ENCODE measurements around the gene CEACAM18.
A peak's percentile ranks its signal among the peaks of the same experiment; 100 is the strongest.
"Not testable (repeated sequence)": the region's sequence is repeated elsewhere in the genome, so short reads cannot be mapped to it uniquely, and the experiment has no call there.

The CEACAM18 gene

DNA sequence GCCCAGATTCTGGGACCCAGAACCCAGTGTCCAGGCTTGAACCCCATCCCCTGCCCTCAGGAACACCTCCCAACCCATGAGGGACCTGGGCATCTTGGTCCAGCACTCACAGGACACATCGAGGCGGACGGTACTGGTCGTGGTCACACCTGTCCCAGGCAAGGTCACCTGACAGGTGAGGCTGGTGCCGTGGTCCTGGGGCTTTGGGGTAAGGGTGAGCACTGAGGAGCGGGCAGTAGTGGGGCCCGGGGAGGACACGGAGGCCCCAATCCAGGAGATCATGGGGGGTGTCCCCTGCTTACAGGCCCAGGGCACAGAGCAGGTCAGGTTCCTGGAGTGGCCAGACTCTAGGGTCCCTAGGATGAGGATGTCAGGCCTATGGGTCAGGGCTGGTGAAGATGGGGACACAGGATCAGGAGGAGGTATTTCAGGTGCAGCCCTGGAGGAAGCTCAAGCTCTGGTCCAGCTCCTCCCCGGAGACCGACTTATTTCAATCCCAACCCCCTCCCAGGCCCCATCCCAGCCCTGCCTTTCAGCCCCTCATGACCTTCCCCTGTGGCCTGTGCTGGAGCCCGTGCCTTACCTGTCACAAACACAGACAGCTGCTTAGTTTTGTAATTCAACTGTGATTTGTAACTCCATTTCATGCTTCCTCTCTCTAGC lies 20.9 kb upstream of the CEACAM18 start:
- peak overlapping the region; percentile 4 to 36 for H3K27ac Mint-ChIP-seq

DNA sequence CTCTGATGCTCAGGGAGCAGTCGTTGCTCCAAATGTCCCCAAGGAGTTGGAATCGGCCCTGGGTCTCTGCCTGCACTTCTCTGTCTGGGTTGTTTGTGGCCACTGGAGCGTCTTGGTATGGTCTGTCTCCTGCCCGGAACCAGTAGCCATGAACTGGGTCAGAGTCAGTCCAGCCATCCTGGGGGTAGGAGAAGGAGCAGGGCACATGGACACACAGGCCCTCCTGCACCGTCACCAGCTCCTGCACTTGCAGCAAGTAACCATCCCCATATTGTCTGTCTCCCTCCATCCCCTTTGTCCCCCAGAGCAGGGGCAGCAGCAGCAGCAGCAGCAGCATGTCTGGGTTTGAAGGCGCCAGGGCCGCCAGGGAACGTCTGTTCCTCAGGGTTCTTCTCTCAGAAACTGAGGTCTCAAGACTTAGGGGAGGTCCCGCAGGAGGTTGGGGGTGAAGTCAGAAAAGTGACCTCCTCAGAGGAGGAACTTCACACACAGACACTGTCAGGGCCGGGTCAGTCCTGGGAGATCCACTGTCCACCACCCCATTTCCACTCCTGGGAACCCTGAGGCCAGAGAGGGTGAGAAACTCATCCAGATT lies 20.2 kb upstream of the CEACAM18 start, which contains the start of gene SIGLEC8:
Gene SIGLEC8 (minus strand): TSS at position 404 of the 595 bp plus-strand sequence. CDS start 67 bp downstream, at position 337.
- Mint-ChIP-seq H3K27ac (peak within 1 kb of the TSS; percentile 4 to 36), H3K9me3 (no peaks in the 10 kb centered on the region)
- ATAC-seq: no peak

More for the DNA sequence above, 20.9 kb upstream of the CEACAM18 start:
- DNase-seq: no peak
- peaks cover 67% of the 10 kb centered on the region for H3K27me3 Mint-ChIP-seq
- no peak overlapping the region for H3K4me3 Mint-ChIP-seq
- H3K4me1 Mint-ChIP-seq: no peaks in the 10 kb centered on the region
- H3K9me3 Mint-ChIP-seq: no peaks in the 10 kb centered on the region
- ATAC-seq: no peak

DNA sequence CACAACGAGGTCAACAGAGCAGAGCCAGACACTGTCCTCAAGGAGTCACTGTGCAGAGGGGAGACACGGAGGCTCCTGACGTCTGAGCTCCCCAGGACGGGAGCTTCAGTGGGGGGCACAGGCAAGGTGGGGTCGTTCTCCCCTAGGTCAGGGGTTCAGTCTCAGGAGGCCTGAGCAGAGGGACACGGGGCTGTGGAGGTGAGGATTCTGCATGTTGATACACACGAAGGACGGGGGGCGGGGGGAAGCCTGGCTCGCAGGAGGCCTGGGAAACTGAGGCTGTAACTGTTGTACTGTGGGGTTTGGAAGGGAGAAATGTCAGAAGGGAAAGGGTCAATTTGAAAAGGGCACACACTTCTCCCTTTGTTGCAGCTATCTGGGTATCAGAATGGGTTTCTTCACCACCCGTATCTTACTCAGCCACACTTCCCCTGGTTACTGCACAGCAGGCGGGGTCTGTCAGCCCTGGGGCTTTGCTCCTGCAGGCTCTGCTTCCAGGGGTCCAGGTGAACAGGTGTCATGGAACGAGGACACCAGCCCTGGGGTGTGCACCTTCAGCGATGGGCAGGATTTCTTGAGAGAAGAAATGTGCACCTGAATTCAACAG lies 19.3 kb upstream of the CEACAM18 start:
- Mint-ChIP-seq H3K9me3 (no peaks in the 10 kb centered on the region), H3K4me3 (no peak overlapping the region), H3K27me3 (peaks cover 80% of the 10 kb centered on the region), H3K4me1 (peaks cover 12% of the 10 kb centered on the region), H3K27ac (no peak overlapping the region)
- ATAC-seq (no peak), DNase-seq (no peak)

More for the DNA sequence above, 20.2 kb upstream of the CEACAM18 start, which contains the start of gene SIGLEC8:
- Mint-ChIP-seq H3K27me3 (peaks cover 74% of the 10 kb centered on the region), H3K4me1 (peaks cover 6% of the 10 kb centered on the region), H3K4me3 (no peak within 1 kb of the TSS)
- no peak for DNase-seq

DNA sequence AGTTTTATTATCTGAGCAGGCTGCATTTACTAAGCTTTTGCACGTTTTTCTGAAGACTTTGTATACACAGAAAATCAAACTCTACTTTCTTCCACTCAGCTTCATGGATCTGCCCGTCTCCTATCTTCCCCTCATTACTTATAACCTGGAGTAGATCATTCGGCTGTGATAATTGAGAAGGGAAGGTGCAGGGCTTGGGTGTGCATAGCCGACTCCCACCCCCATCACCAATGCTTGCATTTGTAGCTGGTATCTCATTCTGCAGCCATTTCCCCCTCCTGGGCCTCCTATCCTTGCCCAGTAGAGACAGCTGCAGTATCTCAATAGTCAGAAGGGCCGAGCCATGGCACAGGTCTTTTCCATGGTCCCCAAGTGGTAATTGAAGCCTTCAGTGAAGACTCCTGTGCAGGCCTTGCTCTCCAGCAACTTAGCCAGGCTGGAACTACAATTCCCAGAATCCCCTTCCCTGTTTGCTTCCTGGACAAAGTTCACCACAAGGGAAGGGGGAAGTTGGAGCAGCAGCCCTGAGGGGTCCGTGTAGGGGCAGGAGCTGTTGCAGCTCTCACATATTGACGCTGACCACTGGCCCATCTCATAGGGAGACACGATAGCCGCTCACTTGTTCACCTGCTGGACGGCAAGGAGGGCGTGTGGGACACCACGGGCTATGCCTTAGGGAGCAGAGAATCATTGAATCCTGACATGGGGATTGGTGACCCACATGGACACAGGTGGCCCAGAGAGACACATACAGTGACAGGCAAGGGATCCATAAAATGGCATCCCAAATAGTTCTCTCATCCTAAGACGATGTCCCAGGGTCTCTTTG lies 18.0 kb upstream of the CEACAM18 start:
- H3K4me3 Mint-ChIP-seq: peak overlapping the region in 1 of 2 donors; percentile 22
- ATAC-seq: no peak

DNA sequence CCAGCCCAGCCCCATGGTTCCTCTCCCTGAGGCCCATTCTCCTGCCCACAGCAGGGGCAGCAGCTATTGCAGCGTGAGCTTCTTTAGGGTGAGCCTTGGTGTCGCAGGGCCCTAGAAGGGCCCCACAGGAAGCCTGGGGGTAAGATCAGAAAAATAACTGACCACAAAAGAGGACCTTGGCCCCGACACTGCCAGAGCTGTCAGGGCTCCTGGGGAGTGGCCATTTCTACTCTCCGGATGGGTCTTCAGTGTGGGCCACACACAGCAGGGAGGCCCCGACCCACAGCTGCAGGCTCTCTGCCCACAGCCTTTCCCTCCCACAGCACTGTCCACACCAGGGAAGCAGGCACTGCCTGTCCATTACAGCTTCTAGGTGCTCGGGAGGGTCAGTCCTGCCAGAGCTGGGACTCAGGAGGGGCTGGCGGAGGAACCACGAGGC lies 16.6 kb upstream of the CEACAM18 start:
- H3K27ac Mint-ChIP-seq: no peak overlapping the region
- no peak overlapping the region for H3K4me3 Mint-ChIP-seq
- H3K9me3 Mint-ChIP-seq: no peaks in the 10 kb centered on the region
- peaks cover 96% of the 10 kb centered on the region for H3K27me3 Mint-ChIP-seq
- no peak for DNase-seq
- peaks cover 20% of the 10 kb centered on the region for H3K4me1 Mint-ChIP-seq
- no peak for ATAC-seq

More for the DNA sequence above, 18.0 kb upstream of the CEACAM18 start:
- H3K27ac Mint-ChIP-seq: no peak overlapping the region
- no peaks in the 10 kb centered on the region for H3K9me3 Mint-ChIP-seq
- no peak for DNase-seq
- peaks cover 17% of the 10 kb centered on the region for H3K4me1 Mint-ChIP-seq
- peaks cover 86% of the 10 kb centered on the region for H3K27me3 Mint-ChIP-seq

DNA sequence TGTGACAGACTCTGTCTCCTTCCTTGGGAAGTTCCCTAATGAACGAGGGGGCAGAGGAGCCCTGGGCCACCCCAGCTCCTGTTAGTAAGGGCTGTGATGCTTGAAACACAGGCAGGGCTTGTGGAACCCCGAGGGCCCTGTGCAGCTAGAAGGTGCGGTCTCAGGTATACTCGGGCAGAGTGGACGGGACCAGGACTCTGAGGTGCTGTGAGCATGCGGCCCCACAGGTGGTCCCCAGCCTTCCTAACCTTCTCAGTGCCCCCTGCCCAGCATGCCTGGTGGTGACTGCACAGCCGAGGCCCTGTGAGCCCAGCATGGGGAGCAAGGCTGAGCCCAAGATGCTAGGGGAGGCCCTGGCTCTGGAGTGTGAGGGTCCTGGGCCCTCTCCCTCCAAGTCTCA lies 16.1 kb upstream of the CEACAM18 start:
- Mint-ChIP-seq H3K27ac (no peak overlapping the region), H3K9me3 (no peaks in the 10 kb centered on the region), H3K4me3 (no peak overlapping the region), H3K4me1 (peaks cover 23% of the 10 kb centered on the region), H3K27me3 (peaks cover 96% of the 10 kb centered on the region)
- no peak for ATAC-seq
- no peak for DNase-seq

DNA sequence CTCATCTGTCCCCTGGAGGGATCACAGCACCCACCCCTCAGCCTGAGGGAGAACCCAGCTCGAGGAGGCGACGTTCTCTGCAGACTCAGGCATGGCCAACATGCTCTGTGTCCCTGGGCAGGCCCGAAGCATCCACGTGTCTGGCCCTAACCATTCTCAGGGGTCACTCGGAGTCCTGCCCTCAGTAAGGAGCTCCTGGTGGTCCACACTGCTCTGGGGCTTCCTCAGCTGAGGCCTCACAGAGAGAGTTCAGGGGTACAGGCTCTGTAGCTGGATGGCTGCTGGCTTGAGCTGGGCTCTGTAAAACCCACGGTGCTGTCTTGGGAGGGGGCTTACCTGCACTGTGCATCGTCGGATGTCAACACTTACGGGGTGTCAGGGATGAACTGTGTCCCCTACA lies 15.7 kb upstream of the CEACAM18 start:
- Mint-ChIP-seq H3K4me1 (peaks cover 25% of the 10 kb centered on the region), H3K4me3 (no peak overlapping the region)

DNA sequence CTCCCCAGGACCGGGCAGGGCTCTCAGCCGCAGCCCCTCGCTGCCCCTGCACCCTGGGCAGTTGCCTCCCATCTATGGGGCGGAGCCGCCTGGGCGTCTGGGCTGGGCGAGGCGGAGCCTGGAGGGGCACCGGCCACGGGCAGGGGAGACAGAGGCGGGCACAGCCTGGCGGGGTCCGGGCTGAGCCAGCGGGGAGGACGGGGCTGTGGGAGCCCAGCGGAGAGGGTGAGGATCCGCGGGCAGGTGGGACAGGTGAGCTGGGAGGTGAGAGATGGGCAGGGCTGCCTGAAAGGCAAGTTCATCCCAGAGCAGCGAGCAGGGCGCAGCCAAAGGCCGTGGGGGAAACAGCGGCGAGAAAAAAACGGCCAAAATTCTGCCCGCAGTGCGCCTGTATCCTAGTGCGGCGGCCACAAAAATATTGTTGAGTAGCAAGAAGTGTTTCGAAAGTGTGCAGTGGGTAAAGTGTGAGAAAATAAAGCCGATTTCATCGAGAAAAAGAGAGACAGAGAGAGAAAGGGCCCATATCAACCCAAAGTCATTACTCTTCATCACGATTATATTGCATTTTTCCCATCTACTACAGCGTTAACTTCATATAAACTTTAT lies 14.3 kb upstream of the CEACAM18 start:
- Mint-ChIP-seq H3K27me3 (peaks cover 96% of the 10 kb centered on the region), H3K4me1 (peaks cover 33% of the 10 kb centered on the region), H3K4me3 (peak overlapping the region in 1 of 2 donors; percentile 1)
- H3K9me3 Mint-ChIP-seq, DNase-seq, H3K27ac Mint-ChIP-seq: not testable (repeated sequence)
- peak; percentile 46 for ATAC-seq

More for the DNA sequence above, 15.7 kb upstream of the CEACAM18 start:
- H3K9me3 Mint-ChIP-seq: no peaks in the 10 kb centered on the region
- ATAC-seq (no peak), DNase-seq (no peak)
- H3K27ac Mint-ChIP-seq: no peak overlapping the region
- H3K27me3 Mint-ChIP-seq: peaks cover 96% of the 10 kb centered on the region

DNA sequence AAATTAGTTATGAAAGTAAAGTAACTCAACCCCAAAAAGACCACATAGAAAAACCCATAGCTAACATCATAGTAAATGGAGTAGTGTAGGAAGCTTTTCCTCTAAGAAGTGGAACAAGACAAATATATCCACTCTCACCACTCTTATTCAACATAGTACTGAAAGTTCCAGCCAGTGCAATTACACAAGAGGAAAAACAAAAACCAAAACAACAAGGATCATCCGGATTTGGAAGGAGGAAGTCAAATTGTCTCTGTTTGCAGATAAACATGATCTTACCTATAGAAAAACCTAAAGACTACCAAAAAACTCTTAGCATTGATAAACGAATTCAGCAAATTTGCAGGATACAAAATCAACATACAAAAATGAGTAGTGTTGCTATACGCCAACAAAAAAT lies 11.6 kb upstream of the CEACAM18 start:
- H3K27me3 Mint-ChIP-seq: peaks cover 78% of the 10 kb centered on the region
- no peak for DNase-seq
- no peak overlapping the region for H3K4me3 Mint-ChIP-seq
- ATAC-seq: no peak
- peaks cover 33% of the 10 kb centered on the region for H3K4me1 Mint-ChIP-seq
- no peaks in the 10 kb centered on the region for H3K9me3 Mint-ChIP-seq
- no peak overlapping the region for H3K27ac Mint-ChIP-seq

DNA sequence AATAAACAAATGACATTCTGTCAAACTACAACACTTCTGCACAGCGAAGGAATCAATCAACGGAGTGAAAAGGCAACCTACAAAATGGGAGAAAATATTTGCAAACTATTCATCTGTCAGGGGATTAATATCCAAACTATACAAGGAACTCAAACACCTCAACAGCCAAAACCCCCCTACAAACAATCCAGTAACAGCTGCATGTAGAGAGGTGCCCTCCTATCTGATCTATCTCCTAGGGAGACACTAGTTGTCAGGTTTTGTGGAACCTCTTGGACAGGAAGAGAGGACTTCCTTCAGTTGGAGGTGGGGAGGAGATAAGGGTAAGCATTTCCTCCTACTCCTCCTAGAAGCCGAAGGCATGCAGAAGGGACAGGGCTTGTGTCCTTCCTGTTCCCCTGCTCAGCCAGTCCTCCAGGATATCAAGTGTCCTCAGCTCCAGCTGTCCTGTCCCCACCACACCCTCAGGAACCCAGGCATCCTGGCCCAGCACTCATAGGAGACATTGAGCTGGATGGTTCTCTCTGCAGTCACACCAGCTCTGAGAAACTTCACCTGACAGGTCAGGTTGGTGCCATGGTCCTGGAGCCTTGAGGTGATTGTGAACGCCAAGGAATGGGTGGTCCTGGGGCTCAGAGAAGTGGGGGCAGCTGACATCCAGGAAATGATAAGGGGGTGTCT lies 10.3 kb upstream of the CEACAM18 start:
- no peak for ATAC-seq
- H3K4me1 Mint-ChIP-seq: peaks cover 36% of the 10 kb centered on the region
- no peak overlapping the region for H3K4me3 Mint-ChIP-seq

DNA sequence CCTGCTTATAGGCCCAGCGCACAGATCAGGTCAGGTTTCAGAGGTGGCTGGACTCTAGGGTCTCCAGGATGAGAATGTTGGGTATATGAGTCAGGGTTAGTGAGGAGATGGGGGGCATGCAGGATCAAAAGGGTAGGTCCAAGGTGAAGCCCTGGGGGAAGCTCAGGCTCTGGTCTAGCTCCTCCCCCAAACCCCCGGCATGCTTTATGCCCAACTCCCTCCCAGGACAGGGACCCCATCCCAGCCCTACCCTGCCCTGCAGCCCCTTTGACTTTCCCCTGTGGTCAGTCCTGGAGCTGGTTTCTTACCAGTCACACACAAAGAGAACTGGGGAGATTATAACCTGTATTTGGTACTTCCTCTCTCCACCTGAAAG lies 9.8 kb upstream of the CEACAM18 start:
- Mint-ChIP-seq H3K9me3 (no peaks in the 10 kb centered on the region), H3K4me3 (no peak overlapping the region), H3K27me3 (peaks cover 77% of the 10 kb centered on the region), H3K4me1 (peaks cover 33% of the 10 kb centered on the region), H3K27ac (no peak overlapping the region)
- no peak for DNase-seq
- ATAC-seq: no peak

More for the DNA sequence above, 10.3 kb upstream of the CEACAM18 start:
- Mint-ChIP-seq H3K27ac (no peak overlapping the region), H3K9me3 (no peaks in the 10 kb centered on the region), H3K27me3 (peaks cover 77% of the 10 kb centered on the region)
- no peak for DNase-seq

DNA sequence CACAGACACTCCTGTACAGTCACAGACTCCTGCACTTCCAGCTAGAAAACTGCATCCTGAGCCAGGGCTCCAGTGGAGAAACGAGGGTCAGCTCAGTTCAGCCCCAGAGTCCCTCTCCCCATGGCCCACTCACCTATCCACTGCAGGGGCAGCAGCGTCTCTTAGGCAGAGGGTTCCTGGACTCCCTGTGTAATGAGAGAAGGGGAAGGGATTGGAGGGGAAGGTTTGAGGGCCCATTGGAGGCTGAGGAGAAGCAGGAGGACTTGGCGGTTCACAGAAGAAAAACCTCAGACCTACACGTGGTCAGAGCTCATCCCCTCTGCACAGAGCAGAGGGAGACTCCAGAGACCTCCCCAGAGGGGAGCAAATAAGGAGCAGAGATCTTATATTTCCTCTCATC lies 9.2 kb upstream of the CEACAM18 start:
- peaks cover 76% of the 10 kb centered on the region for H3K27me3 Mint-ChIP-seq

DNA sequence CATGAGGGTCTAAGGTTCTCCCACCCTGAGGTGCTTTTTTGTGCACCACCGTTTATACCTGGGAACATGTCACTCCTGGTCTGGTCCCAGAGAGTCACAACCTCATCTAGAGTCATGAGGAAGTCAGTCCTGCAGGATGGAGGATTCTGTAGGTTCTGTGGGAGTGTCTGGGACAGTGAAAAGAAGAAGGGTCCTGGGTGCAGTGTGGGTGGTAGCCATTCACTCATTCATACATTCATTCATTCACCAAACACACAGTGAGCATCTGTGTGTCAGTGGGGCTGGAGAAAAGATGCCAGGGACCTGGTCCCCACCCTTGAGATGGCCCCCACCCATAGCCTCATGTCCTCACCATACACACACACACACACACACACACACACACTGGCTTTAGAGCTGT lies 8.7 kb upstream of the CEACAM18 start:
- H3K4me1 Mint-ChIP-seq: peaks cover 29% of the 10 kb centered on the region
- no peaks in the 10 kb centered on the region for H3K9me3 Mint-ChIP-seq
- ATAC-seq: no peak
- H3K4me3 Mint-ChIP-seq: no peak overlapping the region
- no peak for DNase-seq
- H3K27me3 Mint-ChIP-seq: peaks cover 76% of the 10 kb centered on the region
- H3K27ac Mint-ChIP-seq: no peak overlapping the region

More for the DNA sequence above, 9.2 kb upstream of the CEACAM18 start:
- no peak overlapping the region for H3K27ac Mint-ChIP-seq
- no peaks in the 10 kb centered on the region for H3K9me3 Mint-ChIP-seq
- H3K4me1 Mint-ChIP-seq: peaks cover 32% of the 10 kb centered on the region
- ATAC-seq: no peak
- DNase-seq: no peak
- no peak overlapping the region for H3K4me3 Mint-ChIP-seq

DNA sequence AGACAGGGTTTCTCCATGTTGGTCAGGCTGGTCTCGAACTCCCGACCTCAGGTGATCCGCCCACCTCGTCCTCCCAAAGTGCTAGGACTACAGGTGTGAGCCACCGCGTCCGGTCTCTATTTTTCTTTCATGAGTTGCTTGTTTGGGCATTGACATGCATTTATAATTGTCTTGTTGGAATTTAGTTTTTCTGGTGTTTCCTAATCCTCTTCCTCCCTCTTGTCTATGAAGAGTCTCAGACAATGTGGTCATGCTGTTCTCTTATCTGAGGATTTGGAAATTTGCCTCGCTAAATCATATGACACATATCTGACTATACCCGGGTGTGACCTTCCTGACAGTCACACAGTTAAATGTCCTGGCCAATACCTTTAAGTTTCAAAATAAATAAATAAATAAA lies 7.4 kb upstream of the CEACAM18 start:
- peaks cover 29% of the 10 kb centered on the region for H3K4me1 Mint-ChIP-seq
- H3K4me3 Mint-ChIP-seq: no peak overlapping the region
- DNase-seq (no peak), ATAC-seq (no peak)
- no peaks in the 10 kb centered on the region for H3K9me3 Mint-ChIP-seq
- H3K27ac Mint-ChIP-seq: no peak overlapping the region
- H3K27me3 Mint-ChIP-seq: peaks cover 66% of the 10 kb centered on the region

DNA sequence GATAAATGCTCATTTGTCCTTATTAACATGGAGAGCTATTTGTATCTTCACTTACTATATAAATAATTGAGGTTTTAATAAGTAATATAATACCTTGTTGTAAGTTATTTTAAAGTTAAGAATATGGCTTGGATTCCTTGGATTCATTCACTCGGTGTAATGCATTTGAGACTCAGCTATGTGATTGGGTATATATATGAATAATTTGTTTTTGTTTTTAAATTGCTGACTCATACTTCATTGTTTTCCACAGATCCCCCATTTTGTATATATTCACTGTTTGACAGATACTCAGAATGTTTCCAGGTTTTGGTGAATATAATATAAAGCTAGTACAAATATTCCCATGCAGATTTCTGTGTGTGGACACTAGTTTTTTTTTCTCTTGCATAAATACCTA lies 6.8 kb upstream of the CEACAM18 start:
- Mint-ChIP-seq H3K9me3 (no peaks in the 10 kb centered on the region), H3K4me3 (no peak overlapping the region), H3K27ac (no peak overlapping the region), H3K27me3 (peaks cover 60% of the 10 kb centered on the region), H3K4me1 (peaks cover 27% of the 10 kb centered on the region)
- DNase-seq (no peak), ATAC-seq (no peak)
